Measurements from ENCODE around the gene KNSTRN.

GRCh38 chr15:40379374-40379773 is 3.1 kb upstream of the KNSTRN start:
- TF ChIP-seq, protein P1, sequence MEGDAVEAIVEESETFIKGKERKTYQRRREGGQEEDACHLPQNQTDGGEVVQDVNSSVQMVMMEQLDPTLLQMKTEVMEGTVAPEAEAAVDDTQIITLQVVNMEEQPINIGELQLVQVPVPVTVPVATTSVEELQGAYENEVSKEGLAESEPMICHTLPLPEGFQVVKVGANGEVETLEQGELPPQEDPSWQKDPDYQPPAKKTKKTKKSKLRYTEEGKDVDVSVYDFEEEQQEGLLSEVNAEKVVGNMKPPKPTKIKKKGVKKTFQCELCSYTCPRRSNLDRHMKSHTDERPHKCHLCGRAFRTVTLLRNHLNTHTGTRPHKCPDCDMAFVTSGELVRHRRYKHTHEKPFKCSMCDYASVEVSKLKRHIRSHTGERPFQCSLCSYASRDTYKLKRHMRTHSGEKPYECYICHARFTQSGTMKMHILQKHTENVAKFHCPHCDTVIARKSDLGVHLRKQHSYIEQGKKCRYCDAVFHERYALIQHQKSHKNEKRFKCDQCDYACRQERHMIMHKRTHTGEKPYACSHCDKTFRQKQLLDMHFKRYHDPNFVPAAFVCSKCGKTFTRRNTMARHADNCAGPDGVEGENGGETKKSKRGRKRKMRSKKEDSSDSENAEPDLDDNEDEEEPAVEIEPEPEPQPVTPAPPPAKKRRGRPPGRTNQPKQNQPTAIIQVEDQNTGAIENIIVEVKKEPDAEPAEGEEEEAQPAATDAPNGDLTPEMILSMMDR (conservative IDR thresholded peaks at IDR 0.05), result no peak
- TF ChIP-seq EZH2 (IDR thresholded peaks at IDR 0.05; ENCODE audit: low read depth), result no peak
